H1 (cell line): Measurements from ENCODE around the gene PHYHD1. TPM values are rescaled to one million over a fixed set of nuclear protein-coding genes. Genes with fewer than 3 reads are reported as not detected.

Experiments
- CEBPB ChIP-seq: IDR thresholded peaks from 2 replicates; pipeline ENCODE4 v1.6.1; 2012; ENCODE audit warnings: low read depth, low read length
- NANOG ChIP-seq: IDR thresholded peaks from 2 replicates; pipeline ENCODE4 v1.6.1; 2011; ENCODE audit warnings: low read length, low read depth, mild to moderate bottlenecking, inconsistent platforms; ENCODE audit not compliant: insufficient read depth, poor library complexity, severe bottlenecking
- SRF ChIP-seq: IDR thresholded peaks from 2 replicates; pipeline ENCODE4 v1.6.1; 2011; ENCODE audit warnings: mild to moderate bottlenecking, low read depth, low read length, moderate library complexity
- polyA plus RNA-seq, 7 experiments: library from polyadenylated mRNA; depleted of rRNA in 3 of 7; stranded (reverse) in 5 of 7; unstranded in 2 of 7; fragments of >200 nt in 5 of 7; fragments of 200-250 nt in 2 of 7; gene quantifications; 1 replicate in 5 of 7; 2 replicates in 1 of 7; 4 replicates in 1 of 7; pipeline versions ENCODE4 v1.2.1 to v1.2.3, GENCODE V29; 2011 to 2013; ENCODE audit warnings: missing spikeins in 2 of 7, mixed read lengths in 2 of 7
- total RNA-seq: library from RNA; stranded (reverse); fragmentation: NEBNext Ultra II Directional; extraction: Animal tissue kit (Norgen Biotek cat#: 25700); gene quantifications from 2 replicates; pipeline ENCODE4 v1.2.1, GENCODE V29; 2021

PHYHD1 gene
- total and polyA plus RNA-seq, 2 of the 8 experiments (the other 6 are each of a cell fraction or from before 2014, with no cell fraction given), result 14.1 to 25.6 TPM

GRCh38 chr9:128893354-128893753 lies 27.4 kb upstream of the PHYHD1 start (continued):
- no peak for TF ChIP-seq NANOG
- no peak for TF ChIP-seq SRF
- no peak for TF ChIP-seq CEBPB
